Heart left ventricle (tissue), 16 donors: ENCODE data around the gene USP2. TPM values are rescaled to one million over a fixed set of nuclear protein-coding genes. Genes with fewer than 3 reads are reported as not detected.

ENCODE experiments used
- ATAC-seq, 4 donors: fragments of 200-7000 bp; cut with Tn5 transposase; one replicate each; pipeline ENCODE4 v1.9.1; 2020 to 2022; ENCODE audit warnings: moderate library complexity in 4 of 4, mild to moderate bottlenecking in 3 of 4, moderate number of reproducible peaks in 1 of 4
- DNase-seq, 5 donors: peaks; one replicate each; pipeline ENCODE4 v3.0.0-alpha.2; 2020
- H3K27ac ChIP-seq, 12 donors: fragments of 200-600 bp; sonication (generic) in 4 of 12; one replicate each; pipeline versions ENCODE4 v1.5.0 to v1.8.0; 2016 to 2022; ENCODE audit warnings: mild to moderate bottlenecking in 2 of 12
- H3K27me3 ChIP-seq, 9 donors: fragments of 200-600 bp; sonication (generic) in 2 of 9; one replicate each; pipeline versions ENCODE4 v1.5.1 to v1.8.0; 2016 to 2022; ENCODE audit warnings: mild to moderate bottlenecking in 3 of 9
- H3K36me3 ChIP-seq, 9 donors: fragments of 200-600 bp; sonication (generic) in 2 of 9; one replicate each; pipeline versions ENCODE4 v1.5.0 to v1.8.0; 2018 to 2022; ENCODE audit warnings: mild to moderate bottlenecking in 2 of 9
- H3K4me1 ChIP-seq, 12 donors: fragments of 200-600 bp; sonication (generic) in 4 of 12; one replicate each; pipeline versions ENCODE4 v1.5.0 to v1.8.0; 2016 to 2022; ENCODE audit warnings: mild to moderate bottlenecking in 3 of 12
- H3K4me3 ChIP-seq, 12 donors: fragments of 200-600 bp; sonication (generic) in 4 of 12; one replicate each; pipeline versions ENCODE4 v1.5.0 to v1.8.0; 2017 to 2022; ENCODE audit warnings: mild to moderate bottlenecking in 9 of 12, moderate library complexity in 4 of 12
- H3K9me3 ChIP-seq, 12 donors: fragments of 200-600 bp; sonication (generic) in 4 of 12; one replicate each; pipeline versions ENCODE4 v1.5.0 to v1.8.0; 2016 to 2022; ENCODE audit warnings: mild to moderate bottlenecking in 1 of 12
- POLR2A ChIP-seq, 2 donors: fragments of 450-650 bp; IDR thresholded peaks; one replicate each; pipeline ENCODE4 v1.6.1; 2017; ENCODE audit warnings: antibody characterized with exemption in 2 of 2, mild to moderate bottlenecking in 2 of 2, moderate library complexity in 2 of 2
- WGBS, 4 donors: extraction: QIAGEN DNeasy Blood & Tissue Kit in 2 of 4; methylation state at CpG; one replicate each; pipeline versions ENCODE4 v1.1.5 to v1.1.7; 2013 to 2018; 5-methylcytosine and 5-hydroxymethylcytosine counted together
- intact Hi-C, 10 donors: fragments of 100-400 bp; cut with DNase I; formaldehyde crosslinking; loops; one replicate each; pipeline versions ENCODE4 v1.11.1 to v1.14.2; 2022
- polyA plus RNA-seq, 2 donors: library from polyadenylated mRNA; stranded (reverse); fragments of 200-250 nt; gene quantifications; one replicate each; pipeline ENCODE4 v1.2.3, GENCODE V29; 2013
- total RNA-seq, 9 donors: library from RNA; depleted of rRNA in 2 of 9; stranded (reverse); fragments of >200 nt in 2 of 9; fragmentation: NEBNext Ultra II Directional in 3 of 9; extraction: Animal tissue kit (Norgen Biotek cat#: 25700) in 3 of 9; gene quantifications; one replicate each; pipeline versions ENCODE4 v1.1.0 to v1.2.4, GENCODE V29; 2016 to 2023
- TF ChIP-seq, protein P1 (sequence below), 12 donors: fragments of 200-600 bp; sonication (generic) in 4 of 12; IDR thresholded peaks; one replicate each; pipeline versions ENCODE4 v1.5.0 to v1.8.0; 2018 to 2022; ENCODE audit warnings: antibody characterized with exemption in 12 of 12, mild to moderate bottlenecking in 5 of 12
- donor health status: ischemic (EF 13 %, LVEDD 7.1; RV severe dilation, severe dysfunction).
- donor health status: healthy with polysubstance abuse.
- donor health status: DM: no; HTN: yes; CAD: no.
- donor health status: DM: no; HTN: no; CAD: no.
- donor health status: ischemic (EF 25% LVEDD 6.9; RV normal size, moderate dysfunction).
- donor health status: ischemic (EF 25% LVEDD 5.7; RV mildly dilated, moderate dysfunction).
- donor health status: healthy.
- donor health status: DM: yes; HTN: yes; CAD: no.
- donor health status: ischemic (EF 35%, LVEDD 5.7; RV mildly dilated, moderate dysfunction).
- donor health status: nonischemic (EF 11% LVEDD 7.7; RV severe dilation, severe dysfunction).
- donor health status: DM: yes; HTN: yes; CAD: no.
- donor health status: PGD.
- donor health status: ischemic (EF 29% LVEDD 5.4; RV normal size, mild dysfunction).
- donor health status: nonischemic (EF 23%, LVEDD 6.1; RV moderate dilation, normal function).

USP2 gene
- total and polyA plus RNA-seq, 11 donors: 53.7 to 138 (median 108) TPM

DNA sequence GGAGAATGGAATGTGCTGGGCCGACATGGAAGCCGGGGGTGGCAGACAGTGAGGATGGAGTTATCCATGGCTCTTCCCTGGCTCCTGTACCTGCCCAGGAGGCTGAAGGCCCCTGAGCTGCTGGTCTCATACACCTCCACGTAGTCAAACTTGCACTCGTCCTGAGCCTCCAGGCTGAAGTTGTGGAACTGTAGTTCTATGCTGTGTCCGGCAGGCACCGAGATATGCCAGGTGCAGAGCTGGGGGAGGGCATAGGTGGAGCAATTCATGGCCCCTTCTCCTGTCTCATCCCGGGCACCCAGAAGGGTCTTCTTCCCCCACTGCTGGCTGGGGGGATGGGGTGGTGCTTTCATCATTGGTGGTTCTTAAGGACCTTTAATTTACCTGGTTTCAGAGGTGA is 37.8 kb downstream of the USP2 start:
- DNase-seq: no peak
- Histone ChIP-seq H3K27ac (no peak overlapping the region), H3K4me3 (no peak overlapping the region), H3K27me3 (peaks cover 0 to 33% (median 0%) of the 10 kb centered on the region in 9 donors), H3K9me3 (no peaks in the 10 kb centered on the region), H3K36me3 (no peaks in the 10 kb centered on the region), H3K4me1 (peaks cover 4 to 38% (median 25%) of the 10 kb centered on the region in 12 donors)
- no peak for ATAC-seq
- no peak for TF ChIP-seq POLR2A (IDR thresholded peaks at IDR 0.05)
- TF ChIP-seq, protein P1, sequence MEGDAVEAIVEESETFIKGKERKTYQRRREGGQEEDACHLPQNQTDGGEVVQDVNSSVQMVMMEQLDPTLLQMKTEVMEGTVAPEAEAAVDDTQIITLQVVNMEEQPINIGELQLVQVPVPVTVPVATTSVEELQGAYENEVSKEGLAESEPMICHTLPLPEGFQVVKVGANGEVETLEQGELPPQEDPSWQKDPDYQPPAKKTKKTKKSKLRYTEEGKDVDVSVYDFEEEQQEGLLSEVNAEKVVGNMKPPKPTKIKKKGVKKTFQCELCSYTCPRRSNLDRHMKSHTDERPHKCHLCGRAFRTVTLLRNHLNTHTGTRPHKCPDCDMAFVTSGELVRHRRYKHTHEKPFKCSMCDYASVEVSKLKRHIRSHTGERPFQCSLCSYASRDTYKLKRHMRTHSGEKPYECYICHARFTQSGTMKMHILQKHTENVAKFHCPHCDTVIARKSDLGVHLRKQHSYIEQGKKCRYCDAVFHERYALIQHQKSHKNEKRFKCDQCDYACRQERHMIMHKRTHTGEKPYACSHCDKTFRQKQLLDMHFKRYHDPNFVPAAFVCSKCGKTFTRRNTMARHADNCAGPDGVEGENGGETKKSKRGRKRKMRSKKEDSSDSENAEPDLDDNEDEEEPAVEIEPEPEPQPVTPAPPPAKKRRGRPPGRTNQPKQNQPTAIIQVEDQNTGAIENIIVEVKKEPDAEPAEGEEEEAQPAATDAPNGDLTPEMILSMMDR (IDR thresholded peaks at IDR 0.05): no peak
- WGBS, 4 donors: 87 to 92% (median 90%) methylated on average over 7 of the region's 7 CpGs
- intact Hi-C loops: loop anchor here in 1 of 10 donors (5.0 kb wide), 1 partner anchor 34 kb away; no protein-coding TSS in a partner anchor

DNA sequence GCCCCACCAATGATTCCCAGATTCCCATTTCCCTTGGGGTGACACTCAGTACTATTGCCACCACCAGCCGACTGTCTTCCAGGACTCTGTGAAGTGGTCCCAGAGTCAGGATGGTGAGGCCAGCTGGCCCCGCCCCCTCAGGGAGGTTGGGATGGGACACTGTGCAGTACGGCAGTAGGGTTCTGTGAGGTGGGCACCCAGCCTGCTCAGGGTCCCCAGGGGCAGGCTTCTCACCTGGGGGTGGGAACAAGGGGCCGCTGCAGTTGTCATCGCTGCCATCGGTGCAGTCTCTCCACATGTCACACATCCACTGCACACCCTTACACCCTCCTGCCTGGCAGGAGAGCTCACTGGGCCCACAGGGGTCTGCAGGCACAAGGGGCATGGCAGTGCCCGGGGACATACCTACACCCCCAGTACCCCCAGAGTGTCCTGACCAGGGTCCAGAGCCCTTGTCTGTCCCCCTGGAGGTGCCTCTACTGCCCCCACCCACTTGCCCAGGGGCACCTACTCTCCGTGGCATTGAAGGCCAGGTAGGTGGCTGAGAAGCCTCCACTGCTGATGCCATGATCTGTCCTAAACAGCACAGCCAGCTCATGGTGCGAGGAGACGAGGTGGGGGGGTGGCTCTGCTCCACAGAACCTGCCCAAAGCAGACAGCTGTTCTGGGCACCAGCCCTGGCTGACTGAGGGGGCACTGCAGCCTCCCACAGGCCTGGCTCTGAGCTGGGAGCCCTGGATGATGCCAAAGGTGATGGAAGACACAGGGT is 38.9 kb downstream of the USP2 start:
- no peak for ATAC-seq
- Histone ChIP-seq H3K9me3 (no peaks in the 10 kb centered on the region), H3K4me3 (no peak overlapping the region), H3K27me3 (peaks cover 0 to 33% (median 0%) of the 10 kb centered on the region in 9 donors), H3K36me3 (no peaks in the 10 kb centered on the region), H3K4me1 (peaks cover 4 to 44% (median 33%) of the 10 kb centered on the region in 12 donors), H3K27ac (no peak overlapping the region)
- no peak for DNase-seq
- intact Hi-C loops: loop anchor here in 1 of 10 donors (5.0 kb wide), 1 partner anchor 35 kb away; no protein-coding TSS in a partner anchor
- 89 to 92% (median 90%) methylated on average over 4 to 10 of the region's 10 CpGs for WGBS, 4 donors
- TF ChIP-seq, protein P1 (IDR thresholded peaks at IDR 0.05): no peak
- TF ChIP-seq POLR2A (IDR thresholded peaks at IDR 0.05): no peak

DNA sequence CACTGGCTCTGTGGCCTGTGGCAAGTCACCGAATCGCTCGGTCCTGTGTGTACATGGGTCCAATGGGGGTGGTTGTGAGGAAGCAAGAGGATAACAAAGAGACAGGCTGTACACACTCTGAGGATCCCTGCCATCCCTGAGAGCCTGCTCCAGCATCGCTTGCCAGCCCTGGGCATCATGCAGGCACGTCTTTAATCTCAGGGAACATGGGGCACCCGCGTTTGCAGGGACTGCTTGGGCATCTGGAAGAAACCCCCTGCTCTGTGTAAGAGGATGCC is 39.5 kb downstream of the USP2 start:
- peaks cover 4 to 50% (median 35%) of the 10 kb centered on the region in 12 donors for H3K4me1 ChIP-seq
- no peaks in the 10 kb centered on the region for H3K9me3 ChIP-seq
- DNase-seq (no peak), ATAC-seq (no peak)
- H3K27me3 ChIP-seq: peaks cover 0 to 33% (median 0%) of the 10 kb centered on the region in 9 donors
- no peak overlapping the region for H3K4me3 ChIP-seq
- WGBS, 4 donors: 79 to 88% (median 85%) methylated on average over 6 to 7 of the region's 7 CpGs
- H3K36me3 ChIP-seq: peaks cover 0 to 3% (median 0%) of the 10 kb centered on the region in 9 donors
- no peak for TF ChIP-seq POLR2A (IDR thresholded peaks at IDR 0.05)
- TF ChIP-seq, protein P1 (IDR thresholded peaks at IDR 0.05): no peak
- intact Hi-C loops: loop anchor here in 1 of 10 donors (5.0 kb wide), 1 partner anchor 35 kb away; no protein-coding TSS in a partner anchor
- peak overlapping the region in 2 of 12 donors; percentile 90 to 95 for H3K27ac ChIP-seq

DNA sequence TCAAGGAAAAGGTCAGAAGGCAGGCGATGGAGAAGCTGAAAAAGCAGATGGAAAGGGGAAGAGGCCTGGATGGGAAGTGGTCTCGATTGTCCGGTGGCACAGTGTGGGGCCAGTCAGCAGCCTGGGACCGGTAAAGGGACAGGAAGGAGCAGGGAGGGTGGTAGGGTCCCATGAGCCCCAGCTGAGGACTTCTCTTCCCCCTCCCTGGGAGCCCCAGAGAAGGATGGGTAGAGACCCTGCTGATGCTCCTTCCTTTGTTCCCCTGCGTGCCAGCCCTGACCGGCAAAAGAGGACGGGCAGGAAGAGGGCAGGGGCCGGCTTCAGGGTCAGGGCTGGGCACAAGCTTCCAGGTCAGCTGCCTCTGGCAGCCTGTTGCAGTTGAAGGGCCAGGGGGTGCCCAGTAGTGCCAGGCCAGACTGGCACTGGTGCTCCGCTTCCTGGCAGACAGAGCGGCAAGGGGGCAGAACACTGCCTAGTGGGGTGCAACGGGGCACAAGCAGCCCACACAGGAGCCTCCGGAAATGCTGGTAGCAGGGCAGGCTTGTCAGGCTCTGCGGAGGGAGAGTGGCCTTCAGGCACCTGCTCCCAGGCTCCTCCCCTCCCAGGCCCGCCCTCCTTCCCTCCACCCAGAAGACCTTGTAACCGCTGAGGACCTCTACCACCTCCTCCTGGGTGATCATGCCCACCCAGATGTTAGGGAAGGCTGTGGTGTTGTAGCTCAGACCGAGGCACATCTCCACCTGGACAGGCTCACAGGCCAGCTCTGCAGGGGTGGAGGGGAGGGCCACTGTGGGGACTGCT is 40.1 kb downstream of the USP2 start:
- Histone ChIP-seq H3K36me3 (peaks cover 0 to 9% (median 2%) of the 10 kb centered on the region in 9 donors), H3K4me3 (peak overlapping the region in 10 of 12 donors; percentile 60 to 97 (median 76)), H3K9me3 (no peaks in the 10 kb centered on the region), H3K27ac (peak overlapping the region in 11 of 12 donors; percentile 90 to 100 (median 97)), H3K4me1 (peaks cover 4 to 50% (median 35%) of the 10 kb centered on the region in 12 donors), H3K27me3 (peaks cover 0 to 33% (median 0%) of the 10 kb centered on the region in 9 donors)
- TF ChIP-seq POLR2A (IDR thresholded peaks at IDR 0.05): no peak
- TF ChIP-seq, protein P1 (IDR thresholded peaks at IDR 0.05): no peak
- intact Hi-C loops: loop anchor here in 1 of 10 donors (5.0 kb wide), 1 partner anchor 36 kb away; no protein-coding TSS in a partner anchor
- DNase-seq: no peak
- ATAC-seq: peak in 1 of 4 donors; percentile 19
- 41 to 56% (median 56%) methylated on average over 10 to 16 of the region's 16 CpGs for WGBS, 4 donors
